CD14-positive monocyte (primary cell): ENCODE data around the gene SPEM1. TPM values are rescaled to one million over a fixed set of nuclear protein-coding genes. Genes with fewer than 3 reads are reported as not detected.

ENCODE experiments used
- DNase-seq, 3 donors: peaks; one replicate each; pipeline ENCODE4 v3.0.0-alpha.2; 2011 to 2022
- H2AFZ ChIP-seq: 2 replicates; pipeline ENCODE4 v1.6.0; 2012; ENCODE audit warnings: mild to moderate bottlenecking, low read depth, low read length, inconsistent platforms; ENCODE audit not compliant: insufficient read depth, poor library complexity, severe bottlenecking
- H3K27ac ChIP-seq, 2 donors: 1 replicate in 1 of 2; 2 replicates in 1 of 2; pipeline ENCODE4 v1.5.1; 2012 to 2013; ENCODE audit warnings: low read length in 2 of 2, control low read depth in 1 of 2, inconsistent platforms in 1 of 2, low read depth in 1 of 2, mild to moderate bottlenecking in 1 of 2
- H3K27me3 ChIP-seq, 2 donors: one replicate each; pipeline versions ENCODE4 v1.6.0 to v1.6.1; 2011 to 2013; ENCODE audit warnings: low read length in 2 of 2; ENCODE audit not compliant: control insufficient read depth in 2 of 2, insufficient read depth in 2 of 2
- H3K36me3 ChIP-seq, 2 donors: replicated peaks in 1 of 2; 1 replicate in 1 of 2; 2 replicates in 1 of 2; pipeline versions ENCODE4 v1.5.1 to v1.6.1; 2012 to 2013; ENCODE audit warnings: low read length in 2 of 2, control low read depth in 1 of 2, inconsistent platforms in 1 of 2, mild to moderate bottlenecking in 1 of 2; ENCODE audit not compliant: insufficient read depth in 2 of 2, control insufficient read depth in 1 of 2
- H3K4me1 ChIP-seq, 2 donors: 1 replicate in 1 of 2; 2 replicates in 1 of 2; pipeline versions ENCODE4 v1.5.1 to v1.6.1; 2012 to 2013; ENCODE audit warnings: low read length in 2 of 2, control low read depth in 1 of 2, inconsistent platforms in 1 of 2, mild to moderate bottlenecking in 1 of 2, moderate library complexity in 1 of 2; ENCODE audit not compliant: insufficient read depth in 2 of 2, control insufficient read depth in 1 of 2
- H3K4me2 ChIP-seq: replicated peaks from 2 replicates; pipeline ENCODE3; 2012; ENCODE audit warnings: low read length, moderate library complexity, mild to moderate bottlenecking; ENCODE audit not compliant: poor library complexity, severe bottlenecking; ENCODE audit errors: extremely low read depth
- H3K4me3 ChIP-seq, 3 experiments: fragments of 200-600 bp in 1 of 3; sonication (generic) in 1 of 3; replicated peaks in 1 of 3; 1 replicate in 2 of 3; 2 replicates in 1 of 3; pipeline ENCODE4 v1.5.1; 2011 to 2013; ENCODE audit warnings: low read length in 3 of 3, mild to moderate bottlenecking in 3 of 3, control low read depth in 2 of 3, low read depth in 2 of 3, inconsistent platforms in 1 of 3, moderate library complexity in 1 of 3
- H3K79me2 ChIP-seq: 2 replicates; pipeline ENCODE4 v1.6.0; 2012; ENCODE audit warnings: mild to moderate bottlenecking, control low read depth, inconsistent platforms, low read length, moderate library complexity; ENCODE audit not compliant: insufficient read depth
- H3K9ac ChIP-seq: 2 replicates; pipeline ENCODE4 v1.6.0; 2017; ENCODE audit warnings: low read length, mild to moderate bottlenecking; ENCODE audit not compliant: insufficient read depth, poor library complexity, severe bottlenecking
- H3K9me3 ChIP-seq, 2 donors: replicated peaks in 1 of 2; 1 replicate in 1 of 2; 2 replicates in 1 of 2; pipeline versions ENCODE4 v1.5.1 to v1.6.1; 2012 to 2013; ENCODE audit warnings: low read length in 2 of 2, control low read depth in 1 of 2; ENCODE audit not compliant: control insufficient read depth in 1 of 2, insufficient read depth in 1 of 2
- H4K20me1 ChIP-seq: 2 replicates; pipeline ENCODE4 v1.6.0; 2012; ENCODE audit warnings: mild to moderate bottlenecking, low read length, control low read depth, moderate library complexity; ENCODE audit not compliant: insufficient read depth
- H3K27ac Mint-ChIP-seq, 7 donors: one replicate each; pipeline ENCODE4 v1.8.0; 2020; ENCODE audit warnings: mild to moderate bottlenecking in 7 of 7, mixed read lengths in 7 of 7, moderate library complexity in 6 of 7, inconsistent platforms in 2 of 7
- H3K27me3 Mint-ChIP-seq, 3 donors: one replicate each; pipeline ENCODE4 v1.8.0; 2021 to 2022; ENCODE audit warnings: low read depth in 3 of 3, mild to moderate bottlenecking in 3 of 3, mixed read lengths in 3 of 3, moderate library complexity in 3 of 3, inconsistent platforms in 1 of 3
- H3K36me3 Mint-ChIP-seq, 2 donors: one replicate each; pipeline ENCODE4 v1.8.0; 2020; ENCODE audit warnings: mixed read lengths in 2 of 2, inconsistent platforms in 1 of 2, mild to moderate bottlenecking in 1 of 2
- H3K4me1 Mint-ChIP-seq: one replicate; pipeline ENCODE4 v1.8.0; 2020; ENCODE audit warnings: mild to moderate bottlenecking, mixed read lengths
- H3K4me3 Mint-ChIP-seq, 2 donors: one replicate each; pipeline ENCODE4 v1.8.0; 2020; ENCODE audit warnings: mild to moderate bottlenecking in 2 of 2, mixed read lengths in 2 of 2, moderate library complexity in 1 of 2
- H3K9me3 Mint-ChIP-seq, 7 donors: one replicate each; pipeline ENCODE4 v1.8.0; 2020 to 2022; ENCODE audit warnings: mixed read lengths in 7 of 7, mild to moderate bottlenecking in 6 of 7, moderate library complexity in 6 of 7, inconsistent platforms in 2 of 7
- WGBS: methylation state at CpG from one replicate; pipeline ENCODE4 v1.1.5; 2013; ENCODE audit warnings: missing lambda C conversion rate; ENCODE audit not compliant: insufficient coverage; 5-methylcytosine and 5-hydroxymethylcytosine counted together
- intact Hi-C, 2 donors: fragments of 100-400 bp; cut with micrococcal nuclease; formaldehyde crosslinking; loops; one replicate each; pipeline versions ENCODE4 v1.15.0 to v1.15.1; 2023
- polyA plus RNA-seq, 3 donors: library from polyadenylated mRNA; depleted of rRNA in 1 of 3; unstranded in 2 of 3; stranded (reverse) in 1 of 3; fragments of 300-500 nt in 2 of 3; fragments of >200 nt in 1 of 3; fragmentation: Illumina TruSeq in 2 of 3; gene quantifications; 1 replicate in 2 of 3; 2 replicates in 1 of 3; pipeline ENCODE4 v1.2.3, GENCODE V29; 2012 to 2021
- TF ChIP-seq, protein P1 (sequence below): fragments of 200-600 bp; IDR thresholded peaks from one replicate; pipeline ENCODE4 v1.8.0; 2022; ENCODE audit warnings: antibody characterized with exemption, mild to moderate bottlenecking

SPEM1 gene
- polyA plus RNA-seq, 3 donors, result not detected

DNA sequence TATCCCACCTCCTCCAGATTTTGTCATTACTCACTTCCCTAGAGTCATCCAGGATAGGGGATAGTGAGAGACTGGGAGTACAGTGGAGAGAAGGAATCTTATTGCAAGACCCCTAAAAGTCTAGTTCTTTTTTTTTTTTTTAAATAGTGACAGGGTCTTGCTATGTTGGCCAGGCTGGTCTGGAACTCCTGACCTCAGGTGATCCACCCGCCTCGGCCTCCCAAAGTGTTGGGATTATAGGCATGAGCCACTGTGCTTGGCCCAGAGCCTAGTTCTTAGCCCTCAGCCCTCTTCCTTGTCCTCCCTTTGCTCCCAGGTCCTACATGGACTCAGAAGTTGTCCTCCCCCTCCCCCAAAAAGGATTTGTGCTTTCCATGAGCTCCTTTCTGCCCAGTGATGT lies 22.0 kb downstream of the SPEM1 start:
- H3K36me3 Mint-ChIP-seq, result peaks cover 20 to 21% of the 10 kb centered on the region in 2 donors

GRCh38 chr17:7443499-7444485 lies 23.7 kb downstream of the SPEM1 start:
- WGBS, result 100% methylated on average over 2 of the region's 7 CpGs
- peaks cover 32 to 39% of the 10 kb centered on the region in 2 donors for H3K4me1 ChIP-seq
- no peak overlapping the region for H3K27ac ChIP-seq
- Mint-ChIP-seq H3K4me3 (no peak overlapping the region), H3K4me1 (peaks cover 38% of the 10 kb centered on the region), H3K9me3 (peaks cover 0 to 27% (median 10%) of the 10 kb centered on the region in 7 donors), H3K27me3 (peaks cover 82 to 98% (median 95%) of the 10 kb centered on the region in 3 donors), H3K27ac (no peak overlapping the region), H3K36me3 (peaks cover 12 to 16% of the 10 kb centered on the region in 2 donors)
- TF ChIP-seq, protein P1, sequence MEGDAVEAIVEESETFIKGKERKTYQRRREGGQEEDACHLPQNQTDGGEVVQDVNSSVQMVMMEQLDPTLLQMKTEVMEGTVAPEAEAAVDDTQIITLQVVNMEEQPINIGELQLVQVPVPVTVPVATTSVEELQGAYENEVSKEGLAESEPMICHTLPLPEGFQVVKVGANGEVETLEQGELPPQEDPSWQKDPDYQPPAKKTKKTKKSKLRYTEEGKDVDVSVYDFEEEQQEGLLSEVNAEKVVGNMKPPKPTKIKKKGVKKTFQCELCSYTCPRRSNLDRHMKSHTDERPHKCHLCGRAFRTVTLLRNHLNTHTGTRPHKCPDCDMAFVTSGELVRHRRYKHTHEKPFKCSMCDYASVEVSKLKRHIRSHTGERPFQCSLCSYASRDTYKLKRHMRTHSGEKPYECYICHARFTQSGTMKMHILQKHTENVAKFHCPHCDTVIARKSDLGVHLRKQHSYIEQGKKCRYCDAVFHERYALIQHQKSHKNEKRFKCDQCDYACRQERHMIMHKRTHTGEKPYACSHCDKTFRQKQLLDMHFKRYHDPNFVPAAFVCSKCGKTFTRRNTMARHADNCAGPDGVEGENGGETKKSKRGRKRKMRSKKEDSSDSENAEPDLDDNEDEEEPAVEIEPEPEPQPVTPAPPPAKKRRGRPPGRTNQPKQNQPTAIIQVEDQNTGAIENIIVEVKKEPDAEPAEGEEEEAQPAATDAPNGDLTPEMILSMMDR, result no peak
- no peak overlapping the region for H2AFZ ChIP-seq
- no peak for DNase-seq
- H3K4me2 ChIP-seq, result no peak overlapping the region
- no peak overlapping the region for H3K4me3 ChIP-seq
- peaks cover 5% of the 10 kb centered on the region for H4K20me1 ChIP-seq
- intact Hi-C loops, result no loop called here
- H3K9ac ChIP-seq, result no peak overlapping the region
- H3K36me3 ChIP-seq, result no peaks in the 10 kb centered on the region
- peaks cover 0 to 21% of the 10 kb centered on the region in 2 donors for H3K9me3 ChIP-seq
- H3K27me3 ChIP-seq, result peaks cover 52 to 94% of the 10 kb centered on the region in 2 donors
- H3K79me2 ChIP-seq, result no peaks in the 10 kb centered on the region

More for the DNA sequence above, 22.0 kb downstream of the SPEM1 start:
- intact Hi-C loops, result no loop called here
- H3K27me3 ChIP-seq, result peaks cover 46 to 86% of the 10 kb centered on the region in 2 donors
- H3K4me1 ChIP-seq, result peaks cover 48 to 56% of the 10 kb centered on the region in 2 donors
- no peak overlapping the region for H3K4me2 ChIP-seq
- peaks cover 21% of the 10 kb centered on the region for H4K20me1 ChIP-seq
- H3K9me3 ChIP-seq, result peaks cover 0 to 21% of the 10 kb centered on the region in 2 donors
- WGBS, result no CpG with 5 or more reads among the region's 2 CpGs
- H3K27ac ChIP-seq, result no peak overlapping the region
- TF ChIP-seq, protein P1, result no peak
- H3K36me3 ChIP-seq, result no peaks in the 10 kb centered on the region
- Mint-ChIP-seq H3K4me1 (peaks cover 49% of the 10 kb centered on the region), H3K4me3 (peak overlapping the region in 1 of 2 donors; percentile 84), H3K9me3 (peaks cover 0 to 25% (median 14%) of the 10 kb centered on the region in 7 donors), H3K27me3 (peaks cover 76 to 96% (median 89%) of the 10 kb centered on the region in 3 donors), H3K27ac (no peak overlapping the region)
- no peak overlapping the region for H2AFZ ChIP-seq
- H3K79me2 ChIP-seq, result no peaks in the 10 kb centered on the region
- H3K4me3 ChIP-seq, result no peak overlapping the region
- no peak for DNase-seq
- no peak overlapping the region for H3K9ac ChIP-seq
